Activated CD4-positive, alpha-beta T cell treated with anti-CD3 and anti-CD28 coated beads for 4 hours (primary cell): ENCODE data around the gene AKT1.

Source experiments
- DNase-seq, 2 donors: peaks; one replicate each; pipeline ENCODE4 v3.0.0-alpha.2; 2020

AKT1 gene

GRCh38 chr14:104798300-104799243, 3.0 kb upstream of the AKT1 start:
- DNase-seq: no peak

- DNase-seq: no peak
Measured at GRCh38 chr14:104797115-104798044, 1.8 kb upstream of the AKT1 start.

GRCh38 chr14:104796687-104797081, 1.1 kb upstream of the AKT1 start:
- DNase-seq: no peak

GRCh38 chr14:104795781-104796686, 486 bp upstream of the AKT1 start:
- peak; percentile 60 to 61 for DNase-seq

GRCh38 chr14:104794631-104794992, 936 bp downstream of the AKT1 start:
- DNase-seq: no peak

GRCh38 chr14:104794099-104794498, 1.4 kb downstream of the AKT1 start:
- DNase-seq: peak in 1 of 2 donors; percentile 30

- no peak for DNase-seq
Measured at GRCh38 chr14:104793703-104793959, 1.9 kb downstream of the AKT1 start.

- no peak for DNase-seq
Measured at GRCh38 chr14:104792945-104793702, 2.4 kb downstream of the AKT1 start.

- no peak for DNase-seq
Measured at GRCh38 chr14:104792101-104792884, 3.3 kb downstream of the AKT1 start.

GRCh38 chr14:104791425-104791824, 4.1 kb downstream of the AKT1 start:
- no peak for DNase-seq

GRCh38 chr14:104789752-104790743, 5.5 kb downstream of the AKT1 start:
- no peak for DNase-seq

GRCh38 chr14:104788873-104789663, 6.5 kb downstream of the AKT1 start:
- no peak for DNase-seq

GRCh38 chr14:104788161-104788818, 7.3 kb downstream of the AKT1 start:
- DNase-seq: no peak

GRCh38 chr14:104787736-104788135, 7.8 kb downstream of the AKT1 start:
- no peak for DNase-seq

- DNase-seq: no peak
Measured at GRCh38 chr14:104786726-104787675, 8.5 kb downstream of the AKT1 start.

- DNase-seq: no peak
Measured at GRCh38 chr14:104786091-104786586, 9.4 kb downstream of the AKT1 start.

- no peak for DNase-seq
Measured at GRCh38 chr14:104785708-104786080, 9.9 kb downstream of the AKT1 start.
